K562 (cell line): Measurements from ENCODE around the gene GPR152. TPM values are rescaled to one million over a fixed set of nuclear protein-coding genes. Genes with fewer than 3 reads are reported as not detected.
A peak's percentile ranks its signal among the peaks of the same experiment; 100 is the strongest.

Experiments used
- C11orf30 ChIP-seq: fragments of 450-650 bp; IDR thresholded peaks from 2 replicates; pipeline ENCODE4 v1.6.1; 2016; ENCODE audit warnings: low read depth, mild to moderate bottlenecking
- GABPB2 ChIP-seq: fragments of 250-450 bp; sonication (Bioruptor Pico); conservative IDR thresholded peaks from 2 replicates; pipeline ENCODE4 v1.5.1; 2021; ENCODE audit warnings: mild to moderate bottlenecking
- HES1 ChIP-seq: fragments of 450-650 bp; IDR thresholded peaks from 2 replicates; pipeline ENCODE4 v1.6.1; 2016; ENCODE audit warnings: low read depth, mild to moderate bottlenecking, moderate library complexity
- HNRNPH1 ChIP-seq: fragments of 200-400 bp; formaldehyde crosslinking; optimal IDR thresholded peaks from 2 replicates; pipeline ENCODE3; 2017; ENCODE audit warnings: low read depth, mild to moderate bottlenecking, low read length, moderate library complexity
- HOMEZ ChIP-seq: fragments of 250-450 bp; sonication (Bioruptor Pico); IDR thresholded peaks from 2 replicates; pipeline ENCODE4 v1.4.0; 2020; ENCODE audit warnings: mild to moderate bottlenecking, moderate library complexity
- JUNB ChIP-seq: fragments of 450-650 bp; formaldehyde crosslinking; conservative IDR thresholded peaks from 2 replicates; pipeline ENCODE4 v1.4.0; 2020; ENCODE audit warnings: mild to moderate bottlenecking
- MCM3 ChIP-seq: fragments of 450-650 bp; IDR thresholded peaks from 2 replicates; pipeline ENCODE4 v1.6.1; 2016
- POLR2H ChIP-seq: IDR thresholded peaks from 2 replicates; pipeline ENCODE4 v1.6.1; 2016; ENCODE audit warnings: missing genetic modification characterization, low read depth, mild to moderate bottlenecking, control low read depth, missing compliant biosample characterization, moderate library complexity
- RCOR1 ChIP-seq, 2 experiments: IDR thresholded peaks; 2 replicates each; pipeline ENCODE4 v1.6.1; 2012; ENCODE audit warnings: low read depth in 2 of 2, low read length in 2 of 2, borderline replicate concordance in 1 of 2, improper control_type of control experiment in 1 of 2
- SMAD2 ChIP-seq: fragments of 150-350 bp; IDR thresholded peaks from 2 replicates; pipeline ENCODE4 v1.6.1; 2014; ENCODE audit warnings: low read depth, mild to moderate bottlenecking, low read length
- TSHZ1 ChIP-seq: fragments of 250-450 bp; sonication (Bioruptor Pico); IDR thresholded peaks from 2 replicates; pipeline ENCODE4 v1.4.0; 2020; ENCODE audit warnings: mild to moderate bottlenecking, moderate library complexity
- ZBTB26 ChIP-seq: fragments of 450-650 bp; formaldehyde crosslinking; IDR thresholded peaks from 2 replicates; pipeline ENCODE4 v1.4.0; 2022; ENCODE audit warnings: missing genetic modification characterization
- ZNF740 ChIP-seq, 3 experiments: fragments of 200-800 bp in 1 of 3; sonication (Bioruptor generic) in 1 of 3; sonication (generic) in 1 of 3; formaldehyde crosslinking in 1 of 3; IDR thresholded peaks; 2 replicates each; pipeline versions ENCODE4 v1.6.1 to v1.8.0; 2016 to 2022; ENCODE audit warnings: mild to moderate bottlenecking in 2 of 3, missing compliant biosample characterization in 2 of 3, missing genetic modification characterization in 2 of 3, missing genetic modification reagents in 1 of 3
- polyA plus RNA-seq, 8 experiments: library from polyadenylated mRNA; depleted of rRNA in 4 of 8; stranded (reverse) in 5 of 8; unstranded in 3 of 8; fragments of >200 nt; fragmentation: Nextera tagmentation in 2 of 8; fragmentation: Illumina TruSeq in 1 of 8; extraction: Ambion mirVana in 2 of 8; extraction: Trizol in 1 of 8; gene quantifications; 2 replicates each; pipeline versions ENCODE4 v1.2.1 to v1.2.3, GENCODE V29; 2011 to 2014; ENCODE audit warnings: inconsistent platforms in 1 of 8, missing spikeins in 1 of 8
- total RNA-seq, 7 experiments: library from RNA; depleted of rRNA in 6 of 7; stranded (reverse); fragments of >200 nt in 6 of 7; fragmentation: Illumina TruSeq in 2 of 7; extraction: Trizol in 2 of 7; gene quantifications; 2 replicates each; pipeline versions ENCODE4 v1.2.1 to v1.2.3, GENCODE V29; 2011 to 2021; ENCODE audit warnings: low replicate concordance in 1 of 7

GPR152 gene
- total and polyA plus RNA-seq, 9 of the 15 experiments (the other 6 are each of a cell fraction or from before 2014, with no cell fraction given): not detected

- TF ChIP-seq ZNF740 (CRISPR knock-in tag; IDR thresholded peaks at IDR 0.05) (no peak), ZNF740 (tag; IDR thresholded peaks at IDR 0.05) (0 out of 4 replicates have a peak, but pooled peaks of 1 of the 2 experiments have one; percentile 43), JUNB (CRISPR knock-in tag) (peak; percentile 74), HES1 (no peak), C11orf30 (peak; percentile 76), HOMEZ (no peak), RCOR1 (IDR thresholded peaks at IDR 0.05; ENCODE audit: borderline replicate concordance in 1 of 2, low read depth in 2 of 2, low read length in 2 of 2) (peak in 1 of 2 experiments; percentile 25; a peak in 1 of 4 replicates), POLR2H (tag) (peak; percentile 46; the same call in 1 of the 2 replicates), ZBTB26 (no peak), GABPB2 (CRISPR knock-in tag) (no peak), HNRNPH1 (no peak), MCM3 (no peak), TSHZ1 (CRISPR knock-in tag) (no peak), SMAD2 (no peak)
Measured at GRCh38 chr11:67463680-67464410, 11.3 kb upstream of the GPR152 start (continued).
